Measurements from ENCODE around the gene FBXL17. TPM values are rescaled to one million over a fixed set of nuclear protein-coding genes. Genes with fewer than 3 reads are reported as not detected.

The FBXL17 gene
- total and polyA plus RNA-seq, 2 of the 13 experiments (the other 11 are each of a cell fraction or from before 2014, with no cell fraction given): 3.0 to 7.9 TPM

- no peak for FAIRE-seq
- H3K4me1 ChIP-seq (ENCODE audit: insufficient read depth, low read length): no peaks in the 10 kb centered on the region
- no peak for DNase-seq (ENCODE audit: low spot score)
- intact Hi-C loops (cut with micrococcal nuclease; ENCODE audit: unreplicated experiment) (no loop called here), in situ Hi-C loops (cut with HindIII; ENCODE audit: extremely low pct_ligation_motif_present, low pct_unique_long_range_greater_than_20kb) (no loop called here)
- no peaks in the 10 kb centered on the region for H4K20me1 ChIP-seq (ENCODE audit: insufficient read depth, low read length)
- no peak overlapping the region for H3K4me2 ChIP-seq (ENCODE audit: low read depth, low read length)
- H3K9ac ChIP-seq (ENCODE audit: insufficient read depth, low read depth, low read length): no peak overlapping the region
- no peaks in the 10 kb centered on the region for H3K36me3 ChIP-seq (replicated peaks in 1 of 2; ENCODE audit: control insufficient read depth in 1 of 2, insufficient read depth in 2 of 2, low read length in 2 of 2)
- no peaks in the 10 kb centered on the region for H3K79me2 ChIP-seq (ENCODE audit: insufficient read depth, low read length)
- BruUV-seq (replicated peaks): no TSS peak
- ChIA-PET CTCF (ENCODE audit: low intra/inter-chr PET ratio, low total read pairs) (no interaction called here), POLR2A (no interaction called here)
- H3K4me3 ChIP-seq (replicated peaks in 1 of 3; ENCODE audit: insufficient read depth in 1 of 3, low read depth in 2 of 3, low read length in 3 of 3): no peak overlapping the region
- ATAC-seq: no peak
- 64% methylated on average over 4 of the region's 4 CpGs for WGBS (ENCODE audit: low lambda C conversion rate)
- no peaks in the 10 kb centered on the region for H3K27me3 ChIP-seq (ENCODE audit: control insufficient read depth in 1 of 2, insufficient read depth in 2 of 2, low read length in 2 of 2)
- no peak overlapping the region for H3K27ac ChIP-seq (ENCODE audit: extremely low read length, insufficient read depth, low read length)
- H2AFZ ChIP-seq (ENCODE audit: low read length): no peak overlapping the region
- H3K9me3 ChIP-seq (ENCODE audit: low read length): no peaks in the 10 kb centered on the region
- TF ChIP-seq ZNF740 (CRISPR knock-in tag; IDR thresholded peaks at IDR 0.05) (no peak), MBNL3 (CRISPR knock-in tag; conservative IDR thresholded peaks at IDR 0.05) (no peak), ZNF414 (CRISPR knock-in tag; IDR thresholded peaks at IDR 0.05) (no peak), NR1H2 (CRISPR knock-in tag; IDR thresholded peaks at IDR 0.05; ENCODE audit: borderline replicate concordance, low read depth) (no peak), SP140L (CRISPR knock-in tag; IDR thresholded peaks at IDR 0.05; ENCODE audit: borderline replicate concordance) (no peak), GMEB2 (CRISPR knock-in tag; IDR thresholded peaks at IDR 0.05; ENCODE audit: low read depth) (no peak), CREM (IDR thresholded peaks at IDR 0.05) (no peak), CREM (CRISPR knock-in tag; IDR thresholded peaks at IDR 0.05) (no peak), RXRA (CRISPR knock-in tag; IDR thresholded peaks at IDR 0.05) (no peak), GLI4 (CRISPR knock-in tag; IDR thresholded peaks at IDR 0.05; ENCODE audit: borderline replicate concordance) (no peak), TFE3 (CRISPR knock-in tag; IDR thresholded peaks at IDR 0.05) (no peak), ZHX1 (CRISPR knock-in tag; IDR thresholded peaks at IDR 0.05; ENCODE audit: low read depth) (no peak), ZNF276 (CRISPR knock-in tag; IDR thresholded peaks at IDR 0.05; ENCODE audit: low read depth) (no peak), MXD1 (CRISPR knock-in tag; IDR thresholded peaks at IDR 0.05) (no peak), DNMT1 (CRISPR knock-in tag; IDR thresholded peaks at IDR 0.05) (no peak)
Measured at GRCh38 chr5:107959573-107960279, 422.2 kb downstream of the FBXL17 start.
